Choroid plexus epithelial cell (primary cell): Measurements from ENCODE around the gene CYTH1.

Experiments used
- DNase-seq: peaks from one replicate; pipeline ENCODE4 v3.0.0-alpha.2; 2010; ENCODE audit warnings: low read depth
- H3K4me3 ChIP-seq: 2 replicates; pipeline ENCODE4 v1.5.1; 2011; ENCODE audit warnings: low read depth, mild to moderate bottlenecking, control low read depth, low read length, moderate library complexity
- TF ChIP-seq, protein P1 (sequence below): conservative IDR thresholded peaks from 2 replicates; pipeline ENCODE4 v1.5.1; 2011; ENCODE audit warnings: low read depth, mild to moderate bottlenecking, control low read depth, inconsistent platforms, low read length, moderate library complexity

Gene CYTH1

DNA sequence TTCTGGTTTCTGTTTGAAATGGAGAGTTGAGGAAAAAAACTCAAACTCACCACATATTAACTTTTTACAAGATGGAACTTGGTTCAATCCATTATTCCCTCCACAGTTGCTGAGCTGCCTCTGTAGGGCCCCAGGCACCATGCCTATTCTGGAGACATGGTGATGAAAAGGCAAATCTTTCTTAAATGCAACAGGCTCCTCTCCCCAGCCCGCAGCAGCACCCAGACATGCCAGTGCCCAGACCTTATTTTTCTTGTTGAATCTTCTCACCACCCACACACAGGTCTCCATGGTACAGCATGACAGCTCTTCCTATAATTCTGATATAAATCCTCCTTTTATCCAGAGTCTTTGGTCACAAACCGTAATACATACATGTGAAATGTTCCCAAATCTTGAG is 7.6 kb downstream of the CYTH1 start:
- TF ChIP-seq, protein P1, sequence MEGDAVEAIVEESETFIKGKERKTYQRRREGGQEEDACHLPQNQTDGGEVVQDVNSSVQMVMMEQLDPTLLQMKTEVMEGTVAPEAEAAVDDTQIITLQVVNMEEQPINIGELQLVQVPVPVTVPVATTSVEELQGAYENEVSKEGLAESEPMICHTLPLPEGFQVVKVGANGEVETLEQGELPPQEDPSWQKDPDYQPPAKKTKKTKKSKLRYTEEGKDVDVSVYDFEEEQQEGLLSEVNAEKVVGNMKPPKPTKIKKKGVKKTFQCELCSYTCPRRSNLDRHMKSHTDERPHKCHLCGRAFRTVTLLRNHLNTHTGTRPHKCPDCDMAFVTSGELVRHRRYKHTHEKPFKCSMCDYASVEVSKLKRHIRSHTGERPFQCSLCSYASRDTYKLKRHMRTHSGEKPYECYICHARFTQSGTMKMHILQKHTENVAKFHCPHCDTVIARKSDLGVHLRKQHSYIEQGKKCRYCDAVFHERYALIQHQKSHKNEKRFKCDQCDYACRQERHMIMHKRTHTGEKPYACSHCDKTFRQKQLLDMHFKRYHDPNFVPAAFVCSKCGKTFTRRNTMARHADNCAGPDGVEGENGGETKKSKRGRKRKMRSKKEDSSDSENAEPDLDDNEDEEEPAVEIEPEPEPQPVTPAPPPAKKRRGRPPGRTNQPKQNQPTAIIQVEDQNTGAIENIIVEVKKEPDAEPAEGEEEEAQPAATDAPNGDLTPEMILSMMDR = no peak
- DNase-seq = no peak
- H3K4me3 ChIP-seq = no peak overlapping the region

DNA sequence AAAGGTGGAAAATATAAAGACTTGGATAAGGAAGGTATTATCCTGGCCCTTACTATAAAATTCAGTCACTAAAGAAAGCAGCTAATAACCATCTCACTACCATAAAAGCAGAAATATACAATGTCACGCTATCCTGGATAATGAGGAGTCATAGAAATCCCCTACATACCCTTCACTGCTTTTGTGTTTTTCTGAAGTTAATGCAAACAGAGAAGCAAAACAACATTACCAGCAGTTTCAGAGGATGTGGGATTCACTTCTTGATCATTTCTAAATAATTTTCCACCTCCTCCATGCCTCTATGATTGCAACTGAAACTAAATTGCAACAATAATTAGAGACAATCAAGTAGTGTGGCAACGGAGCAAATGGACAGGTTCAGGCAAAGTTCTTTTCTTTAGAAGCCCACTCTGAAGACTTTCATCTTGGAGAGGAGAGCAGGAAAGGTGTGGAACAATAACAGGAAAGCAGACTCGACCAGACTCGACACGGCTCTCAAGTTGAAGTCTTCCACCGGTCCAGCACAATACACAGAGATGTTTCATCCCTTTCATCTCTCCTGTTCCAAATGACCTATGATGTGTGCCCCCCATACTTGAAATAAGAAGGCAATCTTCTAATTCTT is 10.2 kb downstream of the CYTH1 start:
- no peak for DNase-seq
- TF ChIP-seq, protein P1 = no peak
- no peak overlapping the region for H3K4me3 ChIP-seq

DNA sequence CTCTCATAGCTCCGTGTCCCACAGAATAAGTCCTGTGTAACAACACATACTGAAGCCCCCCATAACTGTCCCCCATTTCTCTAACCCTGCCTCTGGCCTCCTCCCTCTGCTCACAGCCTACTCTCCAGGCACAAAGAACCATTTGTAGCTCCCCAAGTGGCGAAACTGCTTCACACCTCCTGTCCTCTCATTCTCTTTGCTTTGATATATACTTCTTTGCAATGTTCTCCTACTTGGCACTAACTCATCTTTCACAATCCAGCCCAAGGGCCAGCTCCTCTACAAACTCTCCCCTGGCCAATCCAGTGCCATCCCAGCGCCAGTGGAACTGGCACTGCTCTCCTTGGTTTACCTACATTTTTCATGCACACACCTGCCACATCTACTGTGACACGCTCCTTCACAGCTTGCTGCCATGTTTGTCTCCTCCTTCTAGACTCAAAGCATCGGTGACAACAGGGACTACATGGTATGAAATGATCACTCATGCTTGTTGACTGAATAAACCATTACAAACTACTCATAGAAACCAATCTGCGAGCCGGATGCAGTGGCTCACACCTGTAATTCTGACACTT is 12.8 kb downstream of the CYTH1 start:
- no peak for DNase-seq
- TF ChIP-seq, protein P1 = peak; percentile 21
- no peak overlapping the region for H3K4me3 ChIP-seq

DNA sequence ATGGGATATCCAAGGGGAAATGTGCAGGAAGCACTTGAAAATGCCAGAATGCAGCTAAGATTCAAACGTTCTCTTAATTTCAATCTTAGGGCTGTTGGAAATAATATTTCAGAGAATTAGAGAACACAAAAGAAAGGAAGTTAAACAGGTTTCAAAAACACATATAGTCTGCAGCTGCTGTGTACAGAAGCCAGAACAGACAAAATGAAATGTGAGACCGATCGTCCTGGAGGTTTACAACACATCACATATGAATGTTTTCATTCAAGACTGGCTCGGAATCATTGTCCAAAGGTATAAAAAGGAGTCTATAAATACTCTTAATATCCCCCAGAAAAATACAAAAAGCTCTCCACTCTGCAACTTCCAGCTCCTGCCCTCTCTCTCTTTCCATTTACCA is 14.3 kb downstream of the CYTH1 start:
- H3K4me3 ChIP-seq = no peak overlapping the region
- peak; percentile 42 for DNase-seq
- TF ChIP-seq, protein P1 = no peak

DNA sequence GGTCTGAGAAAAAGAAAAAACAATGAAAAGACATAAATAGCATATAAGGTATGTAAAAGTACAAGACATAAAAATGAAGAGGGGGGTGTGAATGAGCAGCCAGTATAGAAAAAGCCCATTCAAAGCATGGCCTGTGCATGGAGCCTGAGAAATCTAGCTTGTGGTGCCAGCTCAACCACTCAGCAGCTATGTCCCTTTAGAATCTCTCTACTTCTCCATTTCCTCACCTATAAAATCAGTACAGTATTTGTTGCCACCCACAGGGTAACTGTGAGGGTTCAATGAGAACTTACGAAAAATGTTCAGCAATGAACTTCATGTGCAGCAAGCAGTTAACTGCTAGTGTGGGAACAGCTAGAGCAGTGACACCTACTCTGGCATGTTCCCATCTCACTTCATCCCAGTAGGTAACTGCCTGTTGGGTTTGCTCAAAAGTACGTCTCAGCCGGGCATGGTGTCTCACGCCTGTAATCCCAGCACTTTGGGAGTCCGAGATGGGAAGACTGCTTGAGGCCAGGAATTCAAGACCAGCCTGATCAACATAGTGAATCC is 15.3 kb downstream of the CYTH1 start:
- no peak for DNase-seq
- TF ChIP-seq, protein P1 = no peak
- no peak overlapping the region for H3K4me3 ChIP-seq

DNA sequence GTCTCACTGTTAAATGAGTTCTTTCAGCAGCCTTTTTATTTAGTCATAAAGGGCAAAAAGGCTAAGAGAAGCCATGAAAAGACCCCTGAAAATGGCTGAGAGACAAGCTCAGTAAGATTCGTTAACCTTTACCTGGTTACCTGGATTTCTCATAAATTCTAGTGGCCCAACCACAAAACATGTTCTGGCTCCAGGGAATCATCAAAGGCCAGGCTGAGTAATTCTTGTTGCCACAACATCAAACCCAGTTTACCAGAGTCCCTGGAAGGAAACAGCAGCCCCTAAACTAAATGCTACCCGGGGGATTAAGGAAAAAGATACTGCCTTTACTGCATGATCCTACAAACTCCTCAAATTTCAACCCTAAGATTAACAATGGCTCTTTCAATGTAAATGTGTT is 15.8 kb downstream of the CYTH1 start:
- no peak overlapping the region for H3K4me3 ChIP-seq
- no peak for DNase-seq
- TF ChIP-seq, protein P1 = no peak

DNA sequence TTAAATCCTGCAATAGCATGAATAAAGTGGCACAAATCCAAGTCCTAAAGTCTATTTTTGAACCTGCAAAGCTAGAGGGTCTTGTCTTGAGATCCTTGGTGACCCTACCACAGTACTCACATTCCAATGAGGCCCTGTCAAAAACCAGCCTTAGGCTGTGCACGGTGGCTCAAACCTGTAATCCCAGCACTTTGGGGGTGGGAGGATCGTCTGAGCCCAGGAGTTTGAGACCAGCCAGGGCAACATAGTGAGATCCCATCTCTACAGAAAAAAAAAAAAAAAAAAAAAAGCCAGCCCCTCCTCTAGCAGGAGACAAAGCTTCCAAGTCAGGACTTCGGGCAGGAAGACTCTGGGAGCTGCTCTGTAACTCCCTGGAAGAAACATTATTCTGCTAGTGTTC is 16.3 kb downstream of the CYTH1 start:
- no peak overlapping the region for H3K4me3 ChIP-seq
- no peak for DNase-seq
- TF ChIP-seq, protein P1 = no peak
